DND-41 (cell line): Measurements from ENCODE around the gene UNC119B.

Source experiments
- ATAC-seq: fragments of 200-7000 bp; cut with Tn5 transposase; 3 replicates; pipeline ENCODE4 v1.9.1; 2021; ENCODE audit warnings: low read depth; ENCODE audit not compliant: insufficient read depth
- DNase-seq: peaks from one replicate; pipeline ENCODE4 v3.0.0-alpha.2; 2020
- H2AFZ ChIP-seq: 2 replicates; pipeline ENCODE4 v1.6.0; 2012; ENCODE audit warnings: low read depth, low read length
- H3K27ac ChIP-seq: 2 replicates; pipeline ENCODE4 v1.5.1; 2012; ENCODE audit warnings: low read length, inconsistent platforms
- H3K27me3 ChIP-seq: fragments of 200-600 bp; sonication (generic); 2 replicates; pipeline ENCODE4 v1.6.0; 2012; ENCODE audit warnings: low read length, mild to moderate bottlenecking, inconsistent platforms; ENCODE audit not compliant: insufficient read depth, poor library complexity
- H3K36me3 ChIP-seq: 2 replicates; pipeline ENCODE4 v1.5.1; 2012; ENCODE audit warnings: low read length, inconsistent platforms; ENCODE audit not compliant: insufficient read depth
- H3K4me1 ChIP-seq: 2 replicates; pipeline ENCODE4 v1.5.1; 2012; ENCODE audit warnings: mild to moderate bottlenecking, low read length; ENCODE audit not compliant: insufficient read depth
- H3K4me2 ChIP-seq: 2 replicates; pipeline ENCODE4 v1.6.0; 2012; ENCODE audit warnings: mild to moderate bottlenecking, moderate library complexity, low read length, inconsistent platforms; ENCODE audit not compliant: insufficient read depth
- H3K4me3 ChIP-seq, 2 experiments: fragments of 200-600 bp in 1 of 2; shearing (Covaris generic) in 1 of 2; 2 replicates each; pipeline ENCODE4 v1.5.1; 2012 to 2016; ENCODE audit warnings: inconsistent platforms in 2 of 2, low read length in 2 of 2, mild to moderate bottlenecking in 2 of 2, low read depth in 1 of 2, moderate library complexity in 1 of 2
- H3K79me2 ChIP-seq: 2 replicates; pipeline ENCODE4 v1.6.0; 2012; ENCODE audit warnings: low read length, inconsistent platforms; ENCODE audit not compliant: insufficient read depth
- H3K9ac ChIP-seq: 2 replicates; pipeline ENCODE4 v1.6.0; 2012; ENCODE audit warnings: low read depth, mild to moderate bottlenecking, inconsistent platforms, low read length, moderate library complexity
- H3K9me3 ChIP-seq: 2 replicates; pipeline ENCODE4 v1.5.1; 2012; ENCODE audit warnings: low read length, moderate library complexity, mild to moderate bottlenecking, inconsistent platforms; ENCODE audit not compliant: insufficient read depth, severe bottlenecking
- H4K20me1 ChIP-seq: 2 replicates; pipeline ENCODE4 v1.6.0; 2012; ENCODE audit warnings: low read length; ENCODE audit not compliant: insufficient read depth
- CTCF ChIP-seq: IDR thresholded peaks from 2 replicates; pipeline ENCODE4 v1.5.1; 2012; ENCODE audit warnings: borderline replicate concordance, low read length, moderate library complexity, mild to moderate bottlenecking; ENCODE audit not compliant: poor library complexity, severe bottlenecking; ENCODE audit errors: extremely low read depth
- EZH2 ChIP-seq: IDR thresholded peaks from 3 replicates; pipeline ENCODE4 v1.6.1; 2012; ENCODE audit warnings: borderline replicate concordance, low read depth, mild to moderate bottlenecking, moderate library complexity, low read length, inconsistent platforms; ENCODE audit not compliant: severe bottlenecking

The UNC119B gene

GRCh38 chr12:120708651-120709050 is 1.6 kb upstream of the UNC119B start:
- H2AFZ ChIP-seq = no peak overlapping the region
- H4K20me1 ChIP-seq = no peaks in the 10 kb centered on the region
- H3K79me2 ChIP-seq = peaks cover 28% of the 10 kb centered on the region
- peaks cover 7% of the 10 kb centered on the region for H3K36me3 ChIP-seq
- DNase-seq = no peak
- peaks cover 36% of the 10 kb centered on the region for H3K4me1 ChIP-seq
- H3K9ac ChIP-seq = no peak overlapping the region
- no peaks in the 10 kb centered on the region for H3K9me3 ChIP-seq
- H3K4me3 ChIP-seq = no peak overlapping the region
- H3K27me3 ChIP-seq = no peaks in the 10 kb centered on the region
- TF ChIP-seq CTCF (no peak), EZH2 (no peak)
- H3K27ac ChIP-seq = no peak overlapping the region
- H3K4me2 ChIP-seq = no peak overlapping the region
- ATAC-seq = no peak

DNA sequence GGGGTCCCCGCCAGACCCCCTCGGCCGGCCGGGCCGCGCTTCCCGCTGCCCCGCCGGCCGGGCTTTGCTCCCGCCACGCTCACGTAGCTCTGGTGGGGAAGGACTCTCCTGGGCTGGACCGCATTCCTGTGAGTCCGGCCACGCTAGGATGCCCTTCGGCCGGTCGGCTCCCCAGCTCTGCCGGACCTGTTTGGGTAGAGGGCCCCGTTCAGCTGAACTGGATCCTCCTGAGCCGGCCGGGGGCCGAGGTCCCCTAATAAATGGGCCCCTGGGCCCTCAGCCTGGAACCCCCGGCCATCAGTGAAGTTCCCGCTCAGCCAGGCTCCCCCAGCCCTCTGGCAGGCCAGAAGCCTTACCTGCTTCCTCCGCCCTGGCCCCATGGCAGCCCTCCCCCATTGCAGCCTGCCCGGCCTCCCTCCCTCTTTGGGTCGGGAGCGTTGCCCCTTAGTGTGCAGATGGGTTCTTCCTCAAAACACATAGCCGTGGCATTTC is 593 bp downstream of the UNC119B start:
- Histone ChIP-seq H4K20me1 (no peaks in the 10 kb centered on the region), H2AFZ (peak overlapping the region; percentile 89), H3K36me3 (peaks cover 23% of the 10 kb centered on the region), H3K27me3 (no peaks in the 10 kb centered on the region), H3K79me2 (peaks cover 30% of the 10 kb centered on the region), H3K27ac (peak overlapping the region; percentile 63), H3K9ac (peak overlapping the region; percentile 91), H3K4me2 (peak overlapping the region; percentile 89), H3K9me3 (no peaks in the 10 kb centered on the region), H3K4me1 (peaks cover 37% of the 10 kb centered on the region), H3K4me3 (peak overlapping the region; percentile 72 to 88; a peak in 3 of 4 replicates)
- ATAC-seq (peak; percentile 18; the same call in 2 of the 3 replicates), DNase-seq (peak; percentile 35)
- no peak for TF ChIP-seq CTCF

GRCh38 chr12:120711411-120711810 is 1.2 kb downstream of the UNC119B start:
- H2AFZ ChIP-seq = 0 out of 2 replicates have a peak overlapping the region, but pooled peaks have one; percentile 89
- peak overlapping the region; percentile 72 to 88; a peak in 3 of 4 replicates for H3K4me3 ChIP-seq
- DNase-seq (no peak), ATAC-seq (no peak)
- H3K9ac ChIP-seq = peak overlapping the region; percentile 91
- H3K36me3 ChIP-seq = peaks cover 28% of the 10 kb centered on the region
- H3K4me2 ChIP-seq = peak overlapping the region; percentile 89
- TF ChIP-seq EZH2 = no peak
- TF ChIP-seq CTCF = no peak
- H3K27ac ChIP-seq = peak overlapping the region; percentile 63
- no peaks in the 10 kb centered on the region for H3K9me3 ChIP-seq
- H3K79me2 ChIP-seq = peaks cover 30% of the 10 kb centered on the region
- H3K4me1 ChIP-seq = peaks cover 37% of the 10 kb centered on the region
- H4K20me1 ChIP-seq = no peaks in the 10 kb centered on the region
- H3K27me3 ChIP-seq = no peaks in the 10 kb centered on the region

DNA sequence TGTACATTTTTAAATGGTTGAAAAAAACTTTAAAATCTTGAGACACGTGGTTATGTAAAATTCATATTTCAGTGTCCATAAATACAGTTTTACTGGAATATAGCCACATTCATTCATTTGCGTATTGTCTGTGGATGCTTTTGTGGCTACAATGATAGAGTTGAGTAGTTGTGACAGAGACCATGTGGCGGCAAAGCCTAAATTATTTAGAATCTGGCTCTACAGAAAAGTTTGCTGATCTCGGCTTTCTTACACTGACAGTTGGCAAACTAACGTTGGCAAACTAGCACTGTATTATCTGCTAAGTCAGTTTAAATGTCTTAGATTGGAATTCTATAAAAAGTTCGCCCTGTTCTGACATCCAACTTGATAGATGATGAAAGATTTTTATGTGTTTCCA is 2.4 kb downstream of the UNC119B start:
- peaks cover 30% of the 10 kb centered on the region for H3K79me2 ChIP-seq
- no peaks in the 10 kb centered on the region for H3K27me3 ChIP-seq
- H2AFZ ChIP-seq = no peak overlapping the region
- no peak for TF ChIP-seq CTCF
- TF ChIP-seq EZH2 = no peak
- H4K20me1 ChIP-seq = no peaks in the 10 kb centered on the region
- H3K4me1 ChIP-seq = peaks cover 37% of the 10 kb centered on the region
- no peaks in the 10 kb centered on the region for H3K9me3 ChIP-seq
- peaks cover 37% of the 10 kb centered on the region for H3K36me3 ChIP-seq
- no peak for DNase-seq
- peak overlapping the region; percentile 91; the same call in 1 of the 2 replicates for H3K9ac ChIP-seq
- no peak for ATAC-seq
- H3K4me2 ChIP-seq = peak overlapping the region; percentile 89
- no peak overlapping the region for H3K4me3 ChIP-seq
- no peak overlapping the region for H3K27ac ChIP-seq
